Activated naive CD4-positive, alpha-beta T cell treated with anti-CD3 and anti-CD28 coated beads for 36 hours (primary cell): Measurements from ENCODE around the gene KRTAP10-3. TPM values are rescaled to one million over a fixed set of nuclear protein-coding genes. Genes with fewer than 3 reads are reported as not detected.

Experiments used
- CTCF ChIA-PET: fragments of 350-600 bp; sonication (Branson Sonifier 250); formaldehyde crosslinking; loops from one replicate; lab custom pipeline; 2021; ENCODE audit warnings: antibody characterized with exemption; lab: Charles Lee
- DNase-seq: peaks from one replicate; pipeline ENCODE4 v3.0.0-alpha.2; 2020
- H3K27ac Mint-ChIP-seq: one replicate; pipeline ENCODE4 v1.8.0; 2021; ENCODE audit warnings: mild to moderate bottlenecking, mixed read lengths
- H3K27me3 Mint-ChIP-seq: one replicate; pipeline ENCODE4 v1.8.0; 2021; ENCODE audit warnings: low read depth, mixed read lengths
- H3K36me3 Mint-ChIP-seq: one replicate; pipeline ENCODE4 v1.8.0; 2021; ENCODE audit warnings: low read depth, mixed read lengths
- H3K4me1 Mint-ChIP-seq: one replicate; pipeline ENCODE4 v1.8.0; 2021; ENCODE audit warnings: low read depth, mixed read lengths
- H3K4me3 Mint-ChIP-seq: one replicate; pipeline ENCODE4 v1.8.0; 2021; ENCODE audit warnings: mild to moderate bottlenecking, moderate library complexity, mixed read lengths
- H3K9me3 Mint-ChIP-seq: one replicate; pipeline ENCODE4 v1.8.0; 2021; ENCODE audit warnings: mixed read lengths
- intact Hi-C: fragments of 100-400 bp; cut with micrococcal nuclease; formaldehyde crosslinking; loops from one replicate; pipeline ENCODE4 v1.15.1; 2023
- total RNA-seq, 2 experiments: library from RNA; stranded (reverse); gene quantifications; one replicate each; pipeline ENCODE4 v1.2.3, GENCODE V29; 2021

Gene KRTAP10-3
- total RNA-seq, 2 experiments from 2014 or later = not detected

GRCh38 chr21:44518686-44519085 lies 39.9 kb downstream of the KRTAP10-3 start:
- no peaks in the 10 kb centered on the region for H3K27me3 Mint-ChIP-seq
- no peaks in the 10 kb centered on the region for H3K36me3 Mint-ChIP-seq
- H3K4me1 Mint-ChIP-seq = no peaks in the 10 kb centered on the region
- DNase-seq = no peak
- H3K4me3 Mint-ChIP-seq = no peak overlapping the region
- CTCF ChIA-PET = interaction anchor here (1.1 to 1.3 kb wide), 2 partner anchors 8 to 275 kb away, joined by 3 read pairs; no protein-coding TSS in a partner anchor
- no peak overlapping the region for H3K27ac Mint-ChIP-seq
- intact Hi-C loops = no loop called here
- H3K9me3 Mint-ChIP-seq = no peaks in the 10 kb centered on the region

DNA sequence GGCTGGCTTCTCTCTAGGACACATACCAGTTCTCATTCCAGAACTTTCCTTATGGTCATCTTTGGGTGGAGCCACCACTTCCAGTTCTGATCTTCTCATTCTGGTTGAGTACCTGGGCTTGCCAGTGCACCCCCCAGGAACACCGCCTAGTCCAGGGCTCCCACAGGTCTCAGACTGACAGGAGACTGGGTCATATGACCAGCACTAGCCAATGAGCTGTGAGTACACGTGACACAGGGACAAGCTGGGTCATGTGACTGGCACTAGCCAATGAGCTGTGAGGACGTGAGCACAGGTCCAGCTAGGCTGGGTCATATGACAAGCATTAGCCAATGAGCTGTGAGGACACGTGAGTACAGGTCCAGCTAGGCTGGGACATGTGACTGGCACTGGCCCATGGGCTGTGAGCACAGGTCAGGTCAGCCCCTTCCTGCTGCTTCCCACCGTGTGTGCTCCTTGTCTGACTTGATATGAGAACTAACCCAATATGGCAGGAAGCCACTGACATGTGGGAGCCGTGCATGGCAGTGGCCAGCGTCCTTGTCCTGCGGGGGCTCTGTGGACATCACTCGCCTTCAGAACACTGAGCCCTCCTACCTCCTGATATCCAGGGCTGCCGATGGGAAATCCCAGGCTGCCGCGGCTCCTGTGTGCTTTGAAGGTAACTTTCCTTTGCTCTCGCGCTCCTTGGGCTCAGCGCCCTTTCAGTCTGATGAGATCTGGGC lies 41.3 kb downstream of the KRTAP10-3 start:
- H3K4me3 Mint-ChIP-seq = no peak overlapping the region
- H3K36me3 Mint-ChIP-seq = no peaks in the 10 kb centered on the region
- no peak overlapping the region for H3K27ac Mint-ChIP-seq
- DNase-seq = peak; percentile 15
- H3K9me3 Mint-ChIP-seq = no peaks in the 10 kb centered on the region
- H3K27me3 Mint-ChIP-seq = no peaks in the 10 kb centered on the region
- CTCF ChIA-PET = interaction anchor here (1.1 kb wide), 1 partner anchor 276 kb away, joined by 3 read pairs; no protein-coding TSS in a partner anchor
- H3K4me1 Mint-ChIP-seq = no peaks in the 10 kb centered on the region
- intact Hi-C loops = no loop called here

- CTCF ChIA-PET = no interaction called here
- no peak overlapping the region for H3K27ac Mint-ChIP-seq
- intact Hi-C loops = no loop called here
- no peaks in the 10 kb centered on the region for H3K36me3 Mint-ChIP-seq
- no peaks in the 10 kb centered on the region for H3K9me3 Mint-ChIP-seq
- no peaks in the 10 kb centered on the region for H3K27me3 Mint-ChIP-seq
- no peak overlapping the region for H3K4me3 Mint-ChIP-seq
- H3K4me1 Mint-ChIP-seq = no peaks in the 10 kb centered on the region
- DNase-seq = no peak
These were observed 41.8 kb downstream of the KRTAP10-3 start for GRCh38 chr21:44516828-44517174.

GRCh38 chr21:44516342-44516741 lies 42.3 kb downstream of the KRTAP10-3 start:
- no peak for DNase-seq
- Mint-ChIP-seq H3K36me3 (no peaks in the 10 kb centered on the region), H3K4me1 (no peaks in the 10 kb centered on the region), H3K9me3 (no peaks in the 10 kb centered on the region), H3K27me3 (no peaks in the 10 kb centered on the region), H3K4me3 (no peak overlapping the region), H3K27ac (no peak overlapping the region)
- CTCF ChIA-PET = no interaction called here
- intact Hi-C loops = no loop called here

- Mint-ChIP-seq H3K27ac (no peak overlapping the region), H3K9me3 (no peaks in the 10 kb centered on the region), H3K4me1 (peaks cover 3% of the 10 kb centered on the region), H3K36me3 (no peaks in the 10 kb centered on the region), H3K27me3 (no peaks in the 10 kb centered on the region), H3K4me3 (no peak overlapping the region)
- CTCF ChIA-PET = no interaction called here
- intact Hi-C loops = no loop called here
- no peak for DNase-seq
These were observed 43.0 kb downstream of the KRTAP10-3 start for GRCh38 chr21:44515359-44516165.

DNA sequence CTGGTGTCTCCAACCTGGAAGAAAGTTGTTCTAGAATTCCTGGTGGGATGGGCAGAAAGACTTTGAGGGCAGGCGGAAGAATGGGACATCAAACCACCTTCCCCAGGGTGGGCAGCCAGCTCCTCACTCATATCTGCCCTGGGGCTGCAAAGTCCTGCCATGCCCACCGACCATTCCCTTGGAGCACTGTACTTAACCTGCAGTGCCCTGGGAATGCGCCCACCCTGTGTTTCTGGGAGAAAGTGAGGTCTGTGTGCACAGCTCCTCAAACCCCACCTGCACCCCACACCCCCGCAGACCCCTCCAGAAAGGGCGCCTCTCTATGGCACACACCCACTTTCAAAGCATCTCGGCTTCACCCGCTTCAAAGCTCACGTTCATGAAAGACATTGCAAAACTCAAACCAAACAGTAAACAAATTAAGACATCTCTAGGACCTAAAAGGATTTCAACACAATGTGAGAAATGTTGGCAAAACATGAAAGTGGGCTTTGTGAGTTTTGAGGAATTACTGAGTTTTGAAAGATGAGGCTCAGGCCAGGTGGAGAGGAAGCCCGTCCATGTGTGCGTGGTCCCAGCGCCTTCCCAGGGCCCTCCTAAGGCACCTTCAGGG lies 43.7 kb downstream of the KRTAP10-3 start:
- Mint-ChIP-seq H3K36me3 (no peaks in the 10 kb centered on the region), H3K4me3 (no peak overlapping the region), H3K9me3 (no peaks in the 10 kb centered on the region), H3K27ac (no peak overlapping the region), H3K27me3 (no peaks in the 10 kb centered on the region), H3K4me1 (peaks cover 5% of the 10 kb centered on the region)
- intact Hi-C loops = loop anchor here (5.0 kb wide), 2 partner anchors 362 to 417 kb away; no protein-coding TSS in a partner anchor
- CTCF ChIA-PET = interaction anchor here (1.4 to 2.2 kb wide), 2 partner anchors 228 to 279 kb away, joined by 6 to 8 read pairs; no protein-coding TSS in a partner anchor
- DNase-seq = no peak

DNA sequence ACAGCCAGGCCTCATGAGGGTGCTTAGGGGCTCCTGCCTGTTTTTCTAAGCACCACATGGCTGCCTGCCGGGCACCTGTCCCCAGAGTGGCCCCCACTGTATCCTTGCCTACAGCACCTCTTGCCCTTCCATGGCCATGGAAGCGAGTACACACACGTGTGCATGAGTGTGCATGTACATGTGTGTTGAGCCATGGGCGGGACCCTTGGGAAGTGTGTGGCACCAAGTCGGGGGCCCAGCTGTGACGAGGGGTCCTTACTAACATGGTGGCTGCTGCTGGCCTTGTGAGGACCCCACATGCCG lies 44.4 kb downstream of the KRTAP10-3 start:
- no peak overlapping the region for H3K27ac Mint-ChIP-seq
- H3K4me1 Mint-ChIP-seq = peaks cover 5% of the 10 kb centered on the region
- intact Hi-C loops = loop anchor here (5.0 kb wide), 2 partner anchors 363 to 418 kb away; no protein-coding TSS in a partner anchor
- H3K27me3 Mint-ChIP-seq = no peaks in the 10 kb centered on the region
- DNase-seq = no peak
- H3K9me3 Mint-ChIP-seq = no peaks in the 10 kb centered on the region
- CTCF ChIA-PET = interaction anchor here (1.4 to 2.2 kb wide), 2 partner anchors 229 to 279 kb away, joined by 6 to 8 read pairs; no protein-coding TSS in a partner anchor
- no peak overlapping the region for H3K4me3 Mint-ChIP-seq
- no peaks in the 10 kb centered on the region for H3K36me3 Mint-ChIP-seq

DNA sequence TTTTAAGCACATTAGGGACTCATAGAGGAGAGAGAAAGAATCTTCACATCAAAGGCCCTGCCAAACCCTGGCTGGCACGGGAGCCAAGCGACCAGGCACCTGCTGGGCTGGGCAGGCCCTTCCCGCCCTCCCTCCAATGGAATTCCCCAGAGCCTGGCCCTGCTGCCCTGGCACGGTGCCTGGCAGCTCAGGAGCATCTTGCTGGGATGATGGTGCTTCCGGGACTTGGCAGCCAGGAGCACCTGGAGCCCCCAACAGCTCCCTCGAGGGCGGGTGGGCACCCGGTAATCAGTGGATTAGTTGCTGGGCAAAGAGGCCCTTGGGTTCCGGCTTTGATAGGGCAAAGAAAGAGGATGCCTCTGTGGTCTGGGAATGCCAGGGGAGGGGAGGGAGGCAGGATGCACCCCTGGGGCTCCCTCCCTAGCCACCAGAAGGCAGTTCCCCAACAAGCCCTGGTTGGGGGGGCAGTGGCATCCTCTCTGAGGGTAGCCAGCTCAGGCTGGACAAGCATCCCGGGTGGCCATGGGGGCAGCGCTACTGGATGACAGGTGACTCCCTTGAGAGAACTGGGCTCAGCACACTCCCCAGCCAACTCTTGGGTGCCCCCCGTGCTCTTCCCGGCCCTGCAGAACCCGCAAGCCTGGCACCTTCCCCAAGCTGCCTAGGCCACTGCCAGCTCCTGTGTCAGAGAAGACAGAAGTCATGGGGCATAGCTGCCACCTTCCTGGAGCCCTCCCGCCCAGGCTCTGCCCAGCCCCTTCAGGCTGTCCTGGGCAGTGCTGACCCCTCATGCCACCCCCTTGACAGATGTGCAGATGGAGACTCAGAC lies 45.0 kb downstream of the KRTAP10-3 start:
- intact Hi-C loops = loop anchor here (5.0 kb wide), 2 partner anchors 364 to 419 kb away; no protein-coding TSS in a partner anchor
- Mint-ChIP-seq H3K9me3 (no peaks in the 10 kb centered on the region), H3K36me3 (no peaks in the 10 kb centered on the region), H3K27ac (no peak overlapping the region), H3K4me3 (no peak overlapping the region), H3K27me3 (no peaks in the 10 kb centered on the region), H3K4me1 (peaks cover 5% of the 10 kb centered on the region)
- CTCF ChIA-PET = interaction anchor here (1.4 to 2.2 kb wide), 2 partner anchors 229 to 280 kb away, joined by 6 to 8 read pairs; no protein-coding TSS in a partner anchor
- DNase-seq = no peak

DNA sequence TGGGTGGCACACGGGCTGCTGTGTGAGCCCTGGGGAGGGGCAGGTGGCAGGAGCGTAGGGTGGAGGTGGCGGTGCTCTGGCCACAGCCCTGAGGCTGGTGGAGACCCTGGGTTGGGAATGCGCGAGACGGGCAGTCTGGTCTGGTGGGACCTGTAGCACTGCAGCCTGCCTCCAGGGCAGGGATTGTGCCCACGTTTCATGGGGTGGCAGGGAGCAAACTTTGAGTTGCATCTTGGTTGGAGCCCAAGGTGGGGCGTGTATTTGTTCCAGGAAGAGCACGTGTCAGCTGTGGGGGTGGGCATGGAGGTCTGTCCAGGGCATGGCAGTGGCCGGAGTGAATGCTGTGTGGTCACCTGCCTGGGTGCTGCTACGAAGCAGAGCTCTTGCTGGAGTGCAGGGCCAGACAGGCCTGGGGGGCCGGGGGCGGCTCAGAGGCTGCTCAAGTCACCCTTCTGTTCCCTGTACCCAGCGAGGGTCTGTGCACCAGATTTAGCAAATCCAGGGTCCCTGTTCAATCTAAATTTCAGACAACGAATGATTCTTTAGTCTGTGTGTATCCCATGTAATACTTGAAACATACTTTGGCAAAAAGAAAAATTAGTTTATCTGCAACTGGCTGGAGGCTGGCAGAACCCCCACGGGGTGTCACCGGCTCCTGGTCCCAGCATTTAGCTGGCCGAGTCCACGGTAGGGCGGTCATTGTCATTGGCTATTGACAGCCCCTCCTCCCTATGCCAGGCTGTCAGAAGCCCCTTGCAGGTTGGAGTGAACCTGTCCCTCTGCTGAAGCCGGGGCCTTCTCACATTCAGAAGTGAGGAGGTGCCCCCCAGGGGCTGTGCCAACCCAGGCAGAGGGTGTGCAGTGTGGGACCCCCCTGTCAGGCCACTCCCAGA lies 45.9 kb downstream of the KRTAP10-3 start:
- H3K4me1 Mint-ChIP-seq = peaks cover 5% of the 10 kb centered on the region
- H3K4me3 Mint-ChIP-seq = no peak overlapping the region
- H3K27ac Mint-ChIP-seq = no peak overlapping the region
- DNase-seq = no peak
- CTCF ChIA-PET = interaction anchor here (2.2 to 2.7 kb wide), 2 partner anchors 230 to 281 kb away, joined by 8 to 27 read pairs; no protein-coding TSS in a partner anchor
- intact Hi-C loops = loop anchor here (5.0 kb wide), 2 partner anchors 365 to 420 kb away; no protein-coding TSS in a partner anchor
- H3K36me3 Mint-ChIP-seq = no peaks in the 10 kb centered on the region
- H3K9me3 Mint-ChIP-seq = no peaks in the 10 kb centered on the region
- H3K27me3 Mint-ChIP-seq = no peaks in the 10 kb centered on the region

GRCh38 chr21:44511938-44512275 lies 46.7 kb downstream of the KRTAP10-3 start:
- H3K4me1 Mint-ChIP-seq = peaks cover 5% of the 10 kb centered on the region
- no peaks in the 10 kb centered on the region for H3K27me3 Mint-ChIP-seq
- no peaks in the 10 kb centered on the region for H3K36me3 Mint-ChIP-seq
- H3K9me3 Mint-ChIP-seq = no peaks in the 10 kb centered on the region
- no peak for DNase-seq
- CTCF ChIA-PET = interaction anchor here (2.5 to 2.7 kb wide), 2 partner anchors 229 to 282 kb away, joined by 27 to 37 read pairs; no protein-coding TSS in a partner anchor
- no peak overlapping the region for H3K27ac Mint-ChIP-seq
- intact Hi-C loops = loop anchor here (5.0 kb wide), 2 partner anchors 365 to 420 kb away; no protein-coding TSS in a partner anchor
- no peak overlapping the region for H3K4me3 Mint-ChIP-seq
